Kidney epithelial cell (primary cell): ENCODE data around the gene FGR. TPM values are rescaled to one million over a fixed set of nuclear protein-coding genes. Genes with fewer than 3 reads are reported as not detected.

Source experiments
- DNase-seq: peaks from one replicate; pipeline ENCODE4 v3.0.0-alpha.2; 2010; ENCODE audit warnings: low read depth
- H3K27me3 ChIP-seq: 2 replicates; pipeline ENCODE4 v1.6.0; 2011; ENCODE audit warnings: low read length; ENCODE audit not compliant: control insufficient read depth, insufficient read depth
- H3K36me3 ChIP-seq: 2 replicates; pipeline ENCODE4 v1.5.1; 2011; ENCODE audit warnings: low read length; ENCODE audit not compliant: control insufficient read depth, insufficient read depth
- H3K4me3 ChIP-seq: 2 replicates; pipeline ENCODE4 v1.5.1; 2011; ENCODE audit warnings: low read depth, mild to moderate bottlenecking, control low read depth, low read length
- total RNA-seq: library from RNA; depleted of rRNA; stranded (reverse); fragments of >200 nt; gene quantifications from 2 replicates; pipeline ENCODE4 v1.2.3, GENCODE V29; 2015
- TF ChIP-seq, protein P1 (sequence below): IDR thresholded peaks from 2 replicates; pipeline ENCODE4 v1.5.1; 2011; ENCODE audit warnings: mild to moderate bottlenecking, moderate library complexity, low read length, control low read depth, inconsistent platforms; ENCODE audit not compliant: insufficient read depth, poor library complexity, severe bottlenecking

Gene FGR
- total RNA-seq, 1 donor from 2014 or later: not detected

DNA sequence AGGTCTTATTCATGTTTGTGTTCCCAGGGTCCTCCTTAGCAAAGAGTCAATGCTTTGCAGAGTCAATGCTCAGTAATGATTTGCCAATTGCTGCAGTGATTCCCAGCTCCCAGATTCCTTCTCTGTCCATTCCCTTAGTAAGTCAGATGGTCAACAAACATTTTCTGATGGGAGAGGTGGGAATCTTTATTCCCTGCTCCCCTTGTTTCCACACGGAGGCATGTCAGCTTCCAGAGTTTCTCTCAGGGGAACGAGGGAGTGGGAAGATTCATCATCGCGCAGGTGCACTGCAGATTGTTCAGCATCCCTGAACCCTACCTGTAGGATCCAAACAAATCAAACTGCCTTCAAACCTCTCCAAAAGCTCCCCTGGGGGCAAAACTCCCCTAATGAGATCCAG is 23.5 kb downstream of the FGR start:
- TF ChIP-seq, protein P1, sequence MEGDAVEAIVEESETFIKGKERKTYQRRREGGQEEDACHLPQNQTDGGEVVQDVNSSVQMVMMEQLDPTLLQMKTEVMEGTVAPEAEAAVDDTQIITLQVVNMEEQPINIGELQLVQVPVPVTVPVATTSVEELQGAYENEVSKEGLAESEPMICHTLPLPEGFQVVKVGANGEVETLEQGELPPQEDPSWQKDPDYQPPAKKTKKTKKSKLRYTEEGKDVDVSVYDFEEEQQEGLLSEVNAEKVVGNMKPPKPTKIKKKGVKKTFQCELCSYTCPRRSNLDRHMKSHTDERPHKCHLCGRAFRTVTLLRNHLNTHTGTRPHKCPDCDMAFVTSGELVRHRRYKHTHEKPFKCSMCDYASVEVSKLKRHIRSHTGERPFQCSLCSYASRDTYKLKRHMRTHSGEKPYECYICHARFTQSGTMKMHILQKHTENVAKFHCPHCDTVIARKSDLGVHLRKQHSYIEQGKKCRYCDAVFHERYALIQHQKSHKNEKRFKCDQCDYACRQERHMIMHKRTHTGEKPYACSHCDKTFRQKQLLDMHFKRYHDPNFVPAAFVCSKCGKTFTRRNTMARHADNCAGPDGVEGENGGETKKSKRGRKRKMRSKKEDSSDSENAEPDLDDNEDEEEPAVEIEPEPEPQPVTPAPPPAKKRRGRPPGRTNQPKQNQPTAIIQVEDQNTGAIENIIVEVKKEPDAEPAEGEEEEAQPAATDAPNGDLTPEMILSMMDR: no peak
- no peaks in the 10 kb centered on the region for H3K36me3 ChIP-seq
- no peak for DNase-seq
- peaks cover 10% of the 10 kb centered on the region for H3K27me3 ChIP-seq
- no peak overlapping the region for H3K4me3 ChIP-seq

- no peak overlapping the region for H3K4me3 ChIP-seq
- H3K36me3 ChIP-seq: no peaks in the 10 kb centered on the region
- H3K27me3 ChIP-seq: peaks cover 8% of the 10 kb centered on the region
- TF ChIP-seq, protein P1: no peak
- DNase-seq: no peak
Observed at GRCh38 chr1:27609618-27610240, 25.3 kb downstream of the FGR start.

GRCh38 chr1:27609210-27609555 is 25.8 kb downstream of the FGR start:
- Histone ChIP-seq H3K4me3 (no peak overlapping the region), H3K36me3 (no peaks in the 10 kb centered on the region), H3K27me3 (peaks cover 7% of the 10 kb centered on the region)
- TF ChIP-seq, protein P1: no peak
- no peak for DNase-seq

- DNase-seq: no peak
- TF ChIP-seq, protein P1: no peak
- Histone ChIP-seq H3K27me3 (peaks cover 7% of the 10 kb centered on the region), H3K36me3 (no peaks in the 10 kb centered on the region), H3K4me3 (no peak overlapping the region)
Observed at GRCh38 chr1:27607239-27607804, 27.7 kb downstream of the FGR start.

DNA sequence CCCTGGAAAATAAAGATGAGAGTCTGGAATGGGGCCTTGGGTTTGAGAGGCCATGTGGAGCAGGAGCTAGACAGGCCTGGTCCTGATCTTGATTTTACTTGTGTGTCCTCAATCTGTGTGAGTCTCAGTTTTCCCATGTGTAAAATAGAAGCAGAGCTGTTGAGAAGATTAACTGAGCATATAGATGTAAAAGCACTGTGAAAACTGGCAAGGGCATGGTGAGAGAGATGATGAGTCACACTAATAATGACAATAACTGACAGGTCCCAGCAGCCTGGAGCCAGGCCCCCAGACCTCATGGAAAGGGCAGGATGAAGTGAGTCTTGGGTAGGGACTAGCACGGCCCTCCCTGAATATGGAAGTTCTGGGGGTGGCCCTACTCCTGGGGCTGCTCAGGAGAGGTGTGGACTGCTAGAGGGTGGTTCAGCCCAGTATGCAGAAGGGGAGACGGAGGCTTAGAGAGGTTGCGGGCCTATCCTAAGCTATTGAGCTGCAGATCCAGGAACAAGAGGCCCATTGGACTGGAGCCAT is 28.2 kb downstream of the FGR start:
- no peak overlapping the region for H3K4me3 ChIP-seq

More for the DNA sequence above, 28.2 kb downstream of the FGR start:
- DNase-seq: no peak
- Histone ChIP-seq H3K27me3 (peaks cover 7% of the 10 kb centered on the region), H3K36me3 (no peaks in the 10 kb centered on the region)
- TF ChIP-seq, protein P1: no peak
